ENCODE measurements around the gene UBE3D. TPM values are rescaled to one million over a fixed set of nuclear protein-coding genes. Genes with fewer than 3 reads are reported as not detected.

The UBE3D gene
- total and polyA plus RNA-seq, 2 of the 8 experiments (the other 6 are each of a cell fraction or from before 2014, with no cell fraction given), result 5.7 to 16.3 TPM

GRCh38 chr6:82959385-82959941 is 106.2 kb downstream of the UBE3D start:
- peak; percentile 72 for FAIRE-seq
- CTCF ChIA-PET (ENCODE audit: partially characterized antibody), result no interaction called here
- TF ChIP-seq BACH1 (IDR thresholded peaks at IDR 0.05; ENCODE audit: low read length) (peak; percentile 52; the same call in 1 of the 2 replicates), GTF2F1 (IDR thresholded peaks at IDR 0.05; ENCODE audit: borderline replicate concordance, low read depth, low read length) (no peak), ATF3 (IDR thresholded peaks at IDR 0.05; ENCODE audit: insufficient read depth, low read depth, low read length) (no peak), TBP (IDR thresholded peaks at IDR 0.05; ENCODE audit: low read depth, low read length) (no peak), SUZ12 (IDR thresholded peaks at IDR 0.05; ENCODE audit: low read length) (no peak), CEBPB (IDR thresholded peaks at IDR 0.05; ENCODE audit: low read depth, low read length) (no peak), TEAD4 (IDR thresholded peaks at IDR 0.05; ENCODE audit: low read depth, low read length) (peak; percentile 82), MAX (IDR thresholded peaks at IDR 0.05) (peak; percentile 21; the same call in 1 of the 2 replicates), TCF12 (IDR thresholded peaks at IDR 0.05; ENCODE audit: low read depth, low read length) (0 out of 2 replicates have a peak, but pooled peaks have one; percentile 78), EGR1 (IDR thresholded peaks at IDR 0.05; ENCODE audit: borderline replicate concordance, low read depth, low read length) (no peak), CBX8 (IDR thresholded peaks at IDR 0.05; ENCODE audit: borderline replicate concordance, low read depth, low read length) (no peak), EP300 (IDR thresholded peaks at IDR 0.05; ENCODE audit: borderline replicate concordance in 1 of 2, low read depth in 2 of 2, low read length in 2 of 2) (peak in 1 of 2 experiments; percentile 51; a peak in 1 of 3 replicates)

More at GRCh38 chr6:82959385-82959941, 106.2 kb downstream of the UBE3D start:
- Histone ChIP-seq H3K4me2 (ENCODE audit: insufficient read depth in 1 of 2, low read depth in 2 of 2, low read length in 2 of 2) (peak overlapping the region; percentile 44 to 45), H3K27ac (ENCODE audit: low read depth, low read length) (peak overlapping the region; percentile 63; the same call in 1 of the 2 replicates), H3K4me3 (ENCODE audit: extremely low read depth in 1 of 4, insufficient read depth in 2 of 4, low read depth in 3 of 4, low read length in 4 of 4) (no peak overlapping the region), H3K18ac (ENCODE audit: extremely low read depth, low read length) (0 out of 2 replicates have a peak overlapping the region, but pooled peaks have one; percentile 38), H4K5ac (ENCODE audit: insufficient read length, low read depth, low read length) (no peak overlapping the region), H3K56ac (replicated peaks; ENCODE audit: insufficient read length, low read depth, low read length) (no peak overlapping the region), H3K23ac (ENCODE audit: insufficient read length) (no peak overlapping the region), H3K36me3 (ENCODE audit: control insufficient read depth in 2 of 4, insufficient read depth in 4 of 4, low read length in 3 of 4) (peaks cover 0 to 2% (median 0%) of the 10 kb centered on the region in 4 experiments; a peak in 2 of 8 replicates), H2AK5ac (ENCODE audit: low read depth, low read length) (0 out of 2 replicates have a peak overlapping the region, but pooled peaks have one; percentile 89), H2BK120ac (replicated peaks; ENCODE audit: low read depth, low read length) (no peak overlapping the region), H3K14ac (ENCODE audit: insufficient read length) (no peak overlapping the region), H2BK15ac (ENCODE audit: low read length) (peak overlapping the region; percentile 65; the same call in 1 of the 2 replicates), H3K9me3 (ENCODE audit: insufficient read depth in 2 of 2, low read depth in 1 of 2, low read length in 1 of 2) (no peaks in the 10 kb centered on the region), H2AFZ (ENCODE audit: low read length) (no peak overlapping the region), H4K91ac (replicated peaks; ENCODE audit: insufficient read length, low read length) (no peak overlapping the region), H3K27me3 (replicated peaks in 1 of 4; ENCODE audit: control insufficient read depth in 3 of 4, extremely low read depth in 1 of 4, insufficient read depth in 3 of 4, low read length in 3 of 4) (no peaks in the 10 kb centered on the region), H2BK20ac (ENCODE audit: low read length) (no peak overlapping the region; the same call in 1 of the 2 replicates), H3K79me1 (ENCODE audit: low read depth, low read length) (no peaks in the 10 kb centered on the region), H3K9ac (replicated peaks in 1 of 4; ENCODE audit: extremely low read depth in 1 of 4, low read depth in 3 of 4, low read length in 3 of 4) (no peak overlapping the region; a peak in 1 of 7 replicates), H3K79me2 (ENCODE audit: control insufficient read depth in 1 of 2, insufficient read depth in 2 of 2, low read length in 2 of 2) (no peaks in the 10 kb centered on the region), H3K23me2 (ENCODE audit: low read depth, low read length) (no peaks in the 10 kb centered on the region), H4K20me1 (replicated peaks in 1 of 2; ENCODE audit: control insufficient read depth in 1 of 2, insufficient read depth in 2 of 2, low read length in 2 of 2) (no peaks in the 10 kb centered on the region), H3K4ac (replicated peaks; ENCODE audit: insufficient read length, low read depth, low read length) (no peak overlapping the region), H2BK5ac (ENCODE audit: low read depth, low read length) (peak overlapping the region; percentile 67), H2BK12ac (ENCODE audit: low read depth, low read length) (peak overlapping the region; percentile 96; the same call in 1 of the 2 replicates), H4K8ac (ENCODE audit: extremely low read depth, insufficient read depth, low read length) (no peak overlapping the region), H3K4me1 (replicated peaks in 1 of 4; ENCODE audit: control insufficient read depth in 3 of 4, insufficient read depth in 4 of 4, low read length in 3 of 4) (peaks cover 0 to 8% (median 5%) of the 10 kb centered on the region in 4 experiments; a peak in 4 of 7 replicates)
- POLR2A ChIA-PET (ENCODE audit: partially characterized antibody), result interaction anchor here (1.6 kb wide), 1 partner anchor 24 kb away, joined by 3 read pairs; no protein-coding TSS in a partner anchor
- peak; percentile 7 to 48 for DNase-seq (ENCODE audit: low read depth in 1 of 2, low spot score in 2 of 2)
- 40% methylated on average over 4 of the region's 4 CpGs; no CpG with 5 or more reads in 1 of the 2 experiments for WGBS, 2 experiments (ENCODE audit: extremely low coverage in 1 of 2, insufficient coverage in 1 of 2, insufficient read length in 1 of 2, insufficient replicate concordance in 2 of 2, low coverage in 1 of 2, low lambda C conversion rate in 2 of 2, missing lambda C conversion rate in 1 of 2)

All from H1 (cell line).